Keratinocyte (primary cell): Measurements from ENCODE around the gene CD33.

Source experiments
- EZH2 ChIP-seq: IDR thresholded peaks from one replicate; pipeline ENCODE4 v1.6.1; 2012; ENCODE audit warnings: inconsistent platforms, mild to moderate bottlenecking, low read length, moderate library complexity
- TF ChIP-seq, protein P1 (sequence below), 3 experiments: IDR thresholded peaks in 1 of 3; conservative IDR thresholded peaks in 1 of 3; optimal IDR thresholded peaks in 1 of 3; 2 replicates in 2 of 3; 3 replicates in 1 of 3; pipeline versions ENCODE3 to v1.5.1; 2011; ENCODE audit warnings: low read length in 3 of 3, mild to moderate bottlenecking in 3 of 3, moderate library complexity in 2 of 3, control low read depth in 1 of 3, inconsistent platforms in 1 of 3; ENCODE audit not compliant: insufficient read depth in 2 of 3; ENCODE audit errors: extremely low read depth in 1 of 3

DNA sequence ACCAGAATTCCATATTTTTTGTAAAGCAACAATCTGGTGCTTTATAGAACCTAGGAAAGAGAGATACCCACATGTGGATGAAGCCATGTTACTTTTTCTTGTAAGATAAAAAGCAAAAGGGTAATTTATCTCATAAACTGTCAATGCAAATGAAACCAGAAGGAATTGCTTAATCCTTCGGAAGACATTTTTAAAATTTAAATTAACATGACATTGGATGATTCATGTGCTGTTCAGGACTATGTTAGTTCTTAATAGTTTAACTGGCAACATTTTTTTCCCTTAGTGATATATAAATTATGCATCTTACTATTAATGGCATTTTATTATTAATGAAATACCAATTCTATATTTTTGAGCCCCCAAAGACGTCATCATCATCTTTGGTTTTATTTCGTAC, 60.8 kb downstream of the CD33 start:
- TF ChIP-seq, protein P1, sequence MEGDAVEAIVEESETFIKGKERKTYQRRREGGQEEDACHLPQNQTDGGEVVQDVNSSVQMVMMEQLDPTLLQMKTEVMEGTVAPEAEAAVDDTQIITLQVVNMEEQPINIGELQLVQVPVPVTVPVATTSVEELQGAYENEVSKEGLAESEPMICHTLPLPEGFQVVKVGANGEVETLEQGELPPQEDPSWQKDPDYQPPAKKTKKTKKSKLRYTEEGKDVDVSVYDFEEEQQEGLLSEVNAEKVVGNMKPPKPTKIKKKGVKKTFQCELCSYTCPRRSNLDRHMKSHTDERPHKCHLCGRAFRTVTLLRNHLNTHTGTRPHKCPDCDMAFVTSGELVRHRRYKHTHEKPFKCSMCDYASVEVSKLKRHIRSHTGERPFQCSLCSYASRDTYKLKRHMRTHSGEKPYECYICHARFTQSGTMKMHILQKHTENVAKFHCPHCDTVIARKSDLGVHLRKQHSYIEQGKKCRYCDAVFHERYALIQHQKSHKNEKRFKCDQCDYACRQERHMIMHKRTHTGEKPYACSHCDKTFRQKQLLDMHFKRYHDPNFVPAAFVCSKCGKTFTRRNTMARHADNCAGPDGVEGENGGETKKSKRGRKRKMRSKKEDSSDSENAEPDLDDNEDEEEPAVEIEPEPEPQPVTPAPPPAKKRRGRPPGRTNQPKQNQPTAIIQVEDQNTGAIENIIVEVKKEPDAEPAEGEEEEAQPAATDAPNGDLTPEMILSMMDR (optimal IDR thresholded peaks at IDR 0.05 in 1 of 3, IDR thresholded peaks at IDR 0.05 in 1 of 3, conservative IDR thresholded peaks at IDR 0.05 in 1 of 3; ENCODE audit: extremely low read depth in 1 of 3, insufficient read depth in 2 of 3, low read length in 3 of 3) = no peak
- no peak for TF ChIP-seq EZH2
